Measurements from ENCODE around the gene NUP37. TPM values are rescaled to one million over a fixed set of nuclear protein-coding genes. Genes with fewer than 3 reads are reported as not detected.

NUP37 gene
- total RNA-seq, 1 experiment from 2014 or later: 77.5 TPM

DNA sequence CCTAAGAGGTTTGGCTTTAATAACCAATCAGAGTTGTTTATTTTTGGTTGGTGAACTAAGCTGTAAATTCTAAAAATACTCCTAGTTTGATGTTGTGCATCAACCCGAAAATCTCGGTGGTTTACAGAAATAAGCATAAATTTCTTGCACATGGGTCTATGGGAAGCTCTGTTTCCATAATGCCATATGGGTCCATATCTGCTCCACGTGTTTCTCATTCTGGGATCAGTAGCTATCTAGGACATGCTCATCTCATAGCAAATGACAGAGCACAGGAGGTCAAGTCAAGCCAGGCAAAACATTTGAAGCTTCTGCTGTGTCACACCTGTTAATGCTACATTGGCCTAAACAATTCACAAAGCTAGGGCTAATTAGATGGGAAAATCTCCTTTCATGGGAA is 23.1 kb downstream of the NUP37 start:
- H3K4me1 ChIP-seq (ENCODE audit: control insufficient read depth in 1 of 2, insufficient read depth in 2 of 2, low read length in 2 of 2): no peaks in the 10 kb centered on the region
- H3K79me2 ChIP-seq (ENCODE audit: insufficient read depth, low read length): no peaks in the 10 kb centered on the region; the same call in 1 of the 2 replicates
- H2AFZ ChIP-seq (ENCODE audit: low read depth, low read length, poor library complexity, severe bottlenecking): no peak overlapping the region
- peaks cover 7% of the 10 kb centered on the region; the same call in 1 of the 2 replicates for H4K20me1 ChIP-seq (ENCODE audit: insufficient read depth)
- POLR2A ChIA-PET: no interaction called here
- BruUV-seq (replicated peaks): no TSS peak
- H3K9me3 ChIP-seq (ENCODE audit: control insufficient read depth in 1 of 2, insufficient read depth in 1 of 2, low read depth in 1 of 2, low read length in 2 of 2): no peaks in the 10 kb centered on the region
- H3K4me2 ChIP-seq (ENCODE audit: low read length): no peak overlapping the region
- ATAC-seq: no peak
- H3K9me2 ChIP-seq (ENCODE audit: insufficient read depth): no peaks in the 10 kb centered on the region
- H3K27ac ChIP-seq (ENCODE audit: low read depth, low read length): no peak overlapping the region
- intact Hi-C loops (cut with micrococcal nuclease): loop anchor here (5.0 to 10.0 kb wide), 2 partner anchors 648 to 780 kb away; no protein-coding TSS in a partner anchor
- RAD21 ChIA-PET (ENCODE audit: low non-redundant PET in 1 of 2, low total read pairs in 2 of 2, uncharacterized antibody in 2 of 2, unreplicated experiment in 2 of 2): no interaction called here
- no peak overlapping the region for H3K9ac ChIP-seq (ENCODE audit: low read length)
- no peak overlapping the region for H3K4me3 ChIP-seq (replicated peaks in 1 of 2; ENCODE audit: low read depth in 1 of 2, low read length in 2 of 2)
- H3K27me3 ChIP-seq (ENCODE audit: insufficient read depth, low read length): no peaks in the 10 kb centered on the region
- CTCF ChIA-PET: interaction anchor here (1.3 kb wide), 1 partner anchor 388 kb away, joined by 3 read pairs; no protein-coding TSS in a partner anchor
- DNase-seq (ENCODE audit: low read depth, low spot score): no peak
- H3K36me3 ChIP-seq (ENCODE audit: control insufficient read depth in 1 of 2, insufficient read depth in 2 of 2, low read length in 2 of 2): peaks cover 7 to 13% of the 10 kb centered on the region in 2 experiments; a peak in 3 of 4 replicates
- TF ChIP-seq, protein P1, sequence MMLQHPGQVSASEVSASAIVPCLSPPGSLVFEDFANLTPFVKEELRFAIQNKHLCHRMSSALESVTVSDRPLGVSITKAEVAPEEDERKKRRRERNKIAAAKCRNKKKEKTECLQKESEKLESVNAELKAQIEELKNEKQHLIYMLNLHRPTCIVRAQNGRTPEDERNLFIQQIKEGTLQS (IDR thresholded peaks at IDR 0.05): no peak
- no peak for TF ChIP-seq EZH2phosphoT487 (IDR thresholded peaks at IDR 0.05; ENCODE audit: borderline replicate concordance)
- TF ChIP-seq POLR2AphosphoS5 (IDR thresholded peaks at IDR 0.05; ENCODE audit: low read depth, low read length): no peak
- TF ChIP-seq SP1 (IDR thresholded peaks at IDR 0.05; ENCODE audit: low read depth): no peak
- TF ChIP-seq TCF7L2 (IDR thresholded peaks at IDR 0.05; ENCODE audit: borderline replicate concordance, extremely low read depth, insufficient read depth, insufficient read length): no peak
- no peak for TF ChIP-seq ELF1 (IDR thresholded peaks at IDR 0.05; ENCODE audit: borderline replicate concordance, low read depth)
- no peak for TF ChIP-seq CEBPB (IDR thresholded peaks at IDR 0.05; ENCODE audit: low read depth)
- TF ChIP-seq CBX3 (IDR thresholded peaks at IDR 0.05; ENCODE audit: low read depth): no peak
- TF ChIP-seq, protein P2, sequence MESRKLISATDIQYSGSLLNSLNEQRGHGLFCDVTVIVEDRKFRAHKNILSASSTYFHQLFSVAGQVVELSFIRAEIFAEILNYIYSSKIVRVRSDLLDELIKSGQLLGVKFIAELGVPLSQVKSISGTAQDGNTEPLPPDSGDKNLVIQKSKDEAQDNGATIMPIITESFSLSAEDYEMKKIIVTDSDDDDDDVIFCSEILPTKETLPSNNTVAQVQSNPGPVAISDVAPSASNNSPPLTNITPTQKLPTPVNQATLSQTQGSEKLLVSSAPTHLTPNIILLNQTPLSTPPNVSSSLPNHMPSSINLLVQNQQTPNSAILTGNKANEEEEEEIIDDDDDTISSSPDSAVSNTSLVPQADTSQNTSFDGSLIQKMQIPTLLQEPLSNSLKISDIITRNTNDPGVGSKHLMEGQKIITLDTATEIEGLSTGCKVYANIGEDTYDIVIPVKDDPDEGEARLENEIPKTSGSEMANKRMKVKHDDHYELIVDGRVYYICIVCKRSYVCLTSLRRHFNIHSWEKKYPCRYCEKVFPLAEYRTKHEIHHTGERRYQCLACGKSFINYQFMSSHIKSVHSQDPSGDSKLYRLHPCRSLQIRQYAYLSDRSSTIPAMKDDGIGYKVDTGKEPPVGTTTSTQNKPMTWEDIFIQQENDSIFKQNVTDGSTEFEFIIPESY (IDR thresholded peaks at IDR 0.05; ENCODE audit: extremely low read depth, insufficient replicate concordance, low read length): no peak
- TF ChIP-seq JUND (IDR thresholded peaks at IDR 0.05): no peak
- TF ChIP-seq ZFX (IDR thresholded peaks at IDR 0.05): no peak
- TF ChIP-seq ZNF274 (IDR thresholded peaks at IDR 0.05; ENCODE audit: low read depth, low read length): no peak
- TF ChIP-seq, protein P3, sequence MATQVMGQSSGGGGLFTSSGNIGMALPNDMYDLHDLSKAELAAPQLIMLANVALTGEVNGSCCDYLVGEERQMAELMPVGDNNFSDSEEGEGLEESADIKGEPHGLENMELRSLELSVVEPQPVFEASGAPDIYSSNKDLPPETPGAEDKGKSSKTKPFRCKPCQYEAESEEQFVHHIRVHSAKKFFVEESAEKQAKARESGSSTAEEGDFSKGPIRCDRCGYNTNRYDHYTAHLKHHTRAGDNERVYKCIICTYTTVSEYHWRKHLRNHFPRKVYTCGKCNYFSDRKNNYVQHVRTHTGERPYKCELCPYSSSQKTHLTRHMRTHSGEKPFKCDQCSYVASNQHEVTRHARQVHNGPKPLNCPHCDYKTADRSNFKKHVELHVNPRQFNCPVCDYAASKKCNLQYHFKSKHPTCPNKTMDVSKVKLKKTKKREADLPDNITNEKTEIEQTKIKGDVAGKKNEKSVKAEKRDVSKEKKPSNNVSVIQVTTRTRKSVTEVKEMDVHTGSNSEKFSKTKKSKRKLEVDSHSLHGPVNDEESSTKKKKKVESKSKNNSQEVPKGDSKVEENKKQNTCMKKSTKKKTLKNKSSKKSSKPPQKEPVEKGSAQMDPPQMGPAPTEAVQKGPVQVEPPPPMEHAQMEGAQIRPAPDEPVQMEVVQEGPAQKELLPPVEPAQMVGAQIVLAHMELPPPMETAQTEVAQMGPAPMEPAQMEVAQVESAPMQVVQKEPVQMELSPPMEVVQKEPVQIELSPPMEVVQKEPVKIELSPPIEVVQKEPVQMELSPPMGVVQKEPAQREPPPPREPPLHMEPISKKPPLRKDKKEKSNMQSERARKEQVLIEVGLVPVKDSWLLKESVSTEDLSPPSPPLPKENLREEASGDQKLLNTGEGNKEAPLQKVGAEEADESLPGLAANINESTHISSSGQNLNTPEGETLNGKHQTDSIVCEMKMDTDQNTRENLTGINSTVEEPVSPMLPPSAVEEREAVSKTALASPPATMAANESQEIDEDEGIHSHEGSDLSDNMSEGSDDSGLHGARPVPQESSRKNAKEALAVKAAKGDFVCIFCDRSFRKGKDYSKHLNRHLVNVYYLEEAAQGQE (IDR thresholded peaks at IDR 0.05; ENCODE audit: low read depth): no peak
- TF ChIP-seq EZH2 (IDR thresholded peaks at IDR 0.05): no peak
- TF ChIP-seq POLR2A (IDR thresholded peaks at IDR 0.05; ENCODE audit: borderline replicate concordance, extremely low read depth, insufficient read depth, insufficient read length): no peak
- TF ChIP-seq, protein P4, sequence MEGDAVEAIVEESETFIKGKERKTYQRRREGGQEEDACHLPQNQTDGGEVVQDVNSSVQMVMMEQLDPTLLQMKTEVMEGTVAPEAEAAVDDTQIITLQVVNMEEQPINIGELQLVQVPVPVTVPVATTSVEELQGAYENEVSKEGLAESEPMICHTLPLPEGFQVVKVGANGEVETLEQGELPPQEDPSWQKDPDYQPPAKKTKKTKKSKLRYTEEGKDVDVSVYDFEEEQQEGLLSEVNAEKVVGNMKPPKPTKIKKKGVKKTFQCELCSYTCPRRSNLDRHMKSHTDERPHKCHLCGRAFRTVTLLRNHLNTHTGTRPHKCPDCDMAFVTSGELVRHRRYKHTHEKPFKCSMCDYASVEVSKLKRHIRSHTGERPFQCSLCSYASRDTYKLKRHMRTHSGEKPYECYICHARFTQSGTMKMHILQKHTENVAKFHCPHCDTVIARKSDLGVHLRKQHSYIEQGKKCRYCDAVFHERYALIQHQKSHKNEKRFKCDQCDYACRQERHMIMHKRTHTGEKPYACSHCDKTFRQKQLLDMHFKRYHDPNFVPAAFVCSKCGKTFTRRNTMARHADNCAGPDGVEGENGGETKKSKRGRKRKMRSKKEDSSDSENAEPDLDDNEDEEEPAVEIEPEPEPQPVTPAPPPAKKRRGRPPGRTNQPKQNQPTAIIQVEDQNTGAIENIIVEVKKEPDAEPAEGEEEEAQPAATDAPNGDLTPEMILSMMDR (IDR thresholded peaks at IDR 0.05 in 2 of 3, conservative IDR thresholded peaks at IDR 0.05 in 1 of 3; ENCODE audit: borderline replicate concordance in 1 of 3, insufficient read depth in 1 of 3, low read depth in 2 of 3, low read length in 2 of 3): no peak
- TF ChIP-seq FOSL1 (IDR thresholded peaks at IDR 0.05; ENCODE audit: low read depth): no peak
- TF ChIP-seq, protein P5, sequence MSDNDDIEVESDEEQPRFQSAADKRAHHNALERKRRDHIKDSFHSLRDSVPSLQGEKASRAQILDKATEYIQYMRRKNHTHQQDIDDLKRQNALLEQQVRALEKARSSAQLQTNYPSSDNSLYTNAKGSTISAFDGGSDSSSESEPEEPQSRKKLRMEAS (IDR thresholded peaks at IDR 0.05): no peak

Data from HCT116 (cell line).